ENCODE results near the gene ARSB.
A peak's percentile ranks its signal among the peaks of the same experiment; 100 is the strongest.

Gene ARSB

GRCh38 chr5:78993165-78993564 is 8.1 kb upstream of the ARSB start:
- Histone ChIP-seq H3K4me3 (replicated peaks; ENCODE audit: insufficient read depth, low read length) (no peak overlapping the region), H3K27ac (replicated peaks) (no peak overlapping the region), H3K27me3 (ENCODE audit: insufficient read depth, poor library complexity, severe bottlenecking) (no peaks in the 10 kb centered on the region)
- DNase-seq (ENCODE audit: low read depth in 1 of 2, low spot score in 1 of 2) = no peak
- TF ChIP-seq SPI1 (IDR thresholded peaks at IDR 0.05; ENCODE audit: borderline replicate concordance, low read depth) (no peak), CTCF (IDR thresholded peaks at IDR 0.05; ENCODE audit: insufficient read depth, low read length) (no peak), GABPA (IDR thresholded peaks at IDR 0.05; ENCODE audit: low read depth) (no peak)
- TF ChIP-seq, protein P1, sequence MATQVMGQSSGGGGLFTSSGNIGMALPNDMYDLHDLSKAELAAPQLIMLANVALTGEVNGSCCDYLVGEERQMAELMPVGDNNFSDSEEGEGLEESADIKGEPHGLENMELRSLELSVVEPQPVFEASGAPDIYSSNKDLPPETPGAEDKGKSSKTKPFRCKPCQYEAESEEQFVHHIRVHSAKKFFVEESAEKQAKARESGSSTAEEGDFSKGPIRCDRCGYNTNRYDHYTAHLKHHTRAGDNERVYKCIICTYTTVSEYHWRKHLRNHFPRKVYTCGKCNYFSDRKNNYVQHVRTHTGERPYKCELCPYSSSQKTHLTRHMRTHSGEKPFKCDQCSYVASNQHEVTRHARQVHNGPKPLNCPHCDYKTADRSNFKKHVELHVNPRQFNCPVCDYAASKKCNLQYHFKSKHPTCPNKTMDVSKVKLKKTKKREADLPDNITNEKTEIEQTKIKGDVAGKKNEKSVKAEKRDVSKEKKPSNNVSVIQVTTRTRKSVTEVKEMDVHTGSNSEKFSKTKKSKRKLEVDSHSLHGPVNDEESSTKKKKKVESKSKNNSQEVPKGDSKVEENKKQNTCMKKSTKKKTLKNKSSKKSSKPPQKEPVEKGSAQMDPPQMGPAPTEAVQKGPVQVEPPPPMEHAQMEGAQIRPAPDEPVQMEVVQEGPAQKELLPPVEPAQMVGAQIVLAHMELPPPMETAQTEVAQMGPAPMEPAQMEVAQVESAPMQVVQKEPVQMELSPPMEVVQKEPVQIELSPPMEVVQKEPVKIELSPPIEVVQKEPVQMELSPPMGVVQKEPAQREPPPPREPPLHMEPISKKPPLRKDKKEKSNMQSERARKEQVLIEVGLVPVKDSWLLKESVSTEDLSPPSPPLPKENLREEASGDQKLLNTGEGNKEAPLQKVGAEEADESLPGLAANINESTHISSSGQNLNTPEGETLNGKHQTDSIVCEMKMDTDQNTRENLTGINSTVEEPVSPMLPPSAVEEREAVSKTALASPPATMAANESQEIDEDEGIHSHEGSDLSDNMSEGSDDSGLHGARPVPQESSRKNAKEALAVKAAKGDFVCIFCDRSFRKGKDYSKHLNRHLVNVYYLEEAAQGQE (IDR thresholded peaks at IDR 0.05; ENCODE audit: insufficient replicate concordance, low read depth) = no peak

- DNase-seq (ENCODE audit: low read depth in 1 of 2, low spot score in 1 of 2) = peak in 1 of 2 experiments; percentile 12
- TF ChIP-seq POLR2AphosphoS5 (IDR thresholded peaks at IDR 0.05; ENCODE audit: low read depth) = no peak
- no peak for TF ChIP-seq SPI1 (IDR thresholded peaks at IDR 0.05; ENCODE audit: borderline replicate concordance, low read depth)
- TF ChIP-seq GABPA (IDR thresholded peaks at IDR 0.05; ENCODE audit: low read depth) = no peak
- TF ChIP-seq CTCF (IDR thresholded peaks at IDR 0.05; ENCODE audit: insufficient read depth, low read length) = no peak
- TF ChIP-seq, protein P1 (IDR thresholded peaks at IDR 0.05; ENCODE audit: insufficient replicate concordance, low read depth) = no peak
- Histone ChIP-seq H3K27ac (replicated peaks) (peak overlapping the region; percentile 59), H3K4me3 (replicated peaks; ENCODE audit: insufficient read depth, low read length) (no peak overlapping the region), H3K27me3 (ENCODE audit: insufficient read depth, poor library complexity, severe bottlenecking) (no peaks in the 10 kb centered on the region)
These were observed 7.0 kb upstream of the ARSB start for GRCh38 chr5:78992146-78992545.

DNA sequence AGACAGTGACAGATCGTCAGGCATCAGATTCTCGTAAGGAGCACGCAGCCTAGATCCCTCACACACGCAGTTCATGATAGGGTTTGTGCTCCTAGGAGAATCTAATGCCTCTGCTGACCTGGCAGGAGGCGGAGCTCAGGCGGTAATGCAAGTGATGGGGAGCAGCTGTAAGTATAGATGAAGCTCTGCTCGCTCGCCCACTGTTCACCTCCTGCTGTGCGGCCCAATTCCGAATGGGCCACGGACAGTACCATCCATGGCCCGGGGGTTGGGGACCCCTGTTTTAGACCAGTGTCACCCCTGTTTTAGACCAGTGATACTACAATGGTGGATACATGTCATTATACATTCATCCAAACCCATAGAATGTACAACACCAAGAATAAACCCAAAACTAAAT is 4.0 kb upstream of the ARSB start:
- TF ChIP-seq CTCF (IDR thresholded peaks at IDR 0.05; ENCODE audit: insufficient read depth, low read length) (no peak), POLR2AphosphoS5 (IDR thresholded peaks at IDR 0.05; ENCODE audit: low read depth) (no peak), GABPA (IDR thresholded peaks at IDR 0.05; ENCODE audit: low read depth) (no peak), SPI1 (IDR thresholded peaks at IDR 0.05; ENCODE audit: borderline replicate concordance, low read depth) (no peak)
- TF ChIP-seq, protein P1 (IDR thresholded peaks at IDR 0.05; ENCODE audit: insufficient replicate concordance, low read depth) = no peak
- Histone ChIP-seq H3K27ac (replicated peaks) (no peak overlapping the region), H3K4me3 (replicated peaks; ENCODE audit: insufficient read depth, low read length) (no peak overlapping the region), H3K27me3 (ENCODE audit: insufficient read depth, poor library complexity, severe bottlenecking) (no peaks in the 10 kb centered on the region)
- no peak for DNase-seq (ENCODE audit: low read depth in 1 of 2, low spot score in 1 of 2)
